Measurements from ENCODE around the gene CMTR1. TPM values are rescaled to one million over a fixed set of nuclear protein-coding genes. Genes with fewer than 3 reads are reported as not detected.

The CMTR1 gene
- polyA plus RNA-seq, 1 of the 3 experiments (the other 2 are of a cell fraction), result 19.8 TPM

GRCh38 chr6:37392821-37393220 is 40.2 kb upstream of the CMTR1 start (continued):
- no peak for TF ChIP-seq USF1 (IDR thresholded peaks at IDR 0.05; ENCODE audit: borderline replicate concordance, low read depth)
- no peak for TF ChIP-seq MAX (IDR thresholded peaks at IDR 0.05; ENCODE audit: low read depth)
- no peak for TF ChIP-seq GABPA (IDR thresholded peaks at IDR 0.05; ENCODE audit: low read depth)

- peak; percentile 28 for DNase-seq
- Histone ChIP-seq H3K9me2 (no peaks in the 10 kb centered on the region), H2AFZ (ENCODE audit: low read depth) (no peak overlapping the region), H3K4me1 (ENCODE audit: control insufficient read depth in 1 of 2, insufficient read depth in 2 of 2, low read depth in 1 of 2, low read length in 1 of 2) (peaks cover 0 to 15% of the 10 kb centered on the region in 2 experiments; a peak in 1 of 4 replicates), H3K9ac (no peak overlapping the region), H3K4me3 (ENCODE audit: low read depth in 2 of 2, low read length in 1 of 2) (no peak overlapping the region), H3K4me2 (no peak overlapping the region), H3K79me2 (ENCODE audit: insufficient read depth) (no peaks in the 10 kb centered on the region), H3F3A (replicated peaks; ENCODE audit: insufficient read depth) (peaks cover 4% of the 10 kb centered on the region), H3K36me3 (replicated peaks in 1 of 2; ENCODE audit: control insufficient read depth in 1 of 2, insufficient read depth in 2 of 2, low read length in 1 of 2) (peaks cover 5 to 27% of the 10 kb centered on the region in 2 experiments), H3K9me3 (no peaks in the 10 kb centered on the region), H3K27ac (ENCODE audit: low read depth in 2 of 2, low read length in 1 of 2) (peak overlapping the region in 1 of 2 experiments; percentile 78; a peak in 2 of 4 replicates), H4K20me1 (ENCODE audit: insufficient read depth) (no peaks in the 10 kb centered on the region), H3K27me3 (ENCODE audit: insufficient read depth) (no peaks in the 10 kb centered on the region)
- ChIA-PET POLR2A (interaction anchor here (0.6 to 1.3 kb wide), 5 partner anchors 21 to 96 kb away, joined by 3 to 4 read pairs (median 3); partner anchors contain the start of gene CMTR1), CTCF (interaction anchor here (1.0 to 4.0 kb wide), 5 partner anchors 10 to 68 kb away, joined by 3 to 26 read pairs (median 3); no protein-coding TSS in a partner anchor)
- TF ChIP-seq EP300 (IDR thresholded peaks at IDR 0.05; ENCODE audit: borderline replicate concordance in 1 of 2, low read depth in 1 of 2, low read length in 1 of 2) (peak in 1 of 2 experiments; percentile 38; a peak in 1 of 4 replicates), NFIC (IDR thresholded peaks at IDR 0.05; ENCODE audit: borderline replicate concordance) (no peak)
- WGBS (ENCODE audit: low lambda C conversion rate), result 18% methylated on average over 1 of the region's 1 CpG
Observed at GRCh38 chr6:37393381-37393929, 39.6 kb upstream of the CMTR1 start.

GRCh38 chr6:37396571-37397180 is 36.3 kb upstream of the CMTR1 start:
- POLR2A ChIA-PET, result no interaction called here
- 96% methylated on average over 4 of the region's 4 CpGs for WGBS (ENCODE audit: low lambda C conversion rate)
- no peaks in the 10 kb centered on the region for H4K20me1 ChIP-seq (ENCODE audit: insufficient read depth)
- CTCF ChIA-PET, result interaction anchor here (1.0 to 1.3 kb wide), 4 partner anchors 14 to 58 kb away, joined by 3 to 4 read pairs (median 3); partner anchors contain the start of gene CMTR1
- no peaks in the 10 kb centered on the region for H3K79me2 ChIP-seq (ENCODE audit: insufficient read depth)
- no peak overlapping the region for H3K27ac ChIP-seq (ENCODE audit: low read depth in 2 of 2, low read length in 1 of 2)
- H2AFZ ChIP-seq (ENCODE audit: low read depth), result no peak overlapping the region
- H3K4me3 ChIP-seq (ENCODE audit: low read depth in 2 of 2, low read length in 1 of 2), result no peak overlapping the region
- H3K9ac ChIP-seq, result no peak overlapping the region
- H3K9me2 ChIP-seq, result no peaks in the 10 kb centered on the region
- no peak for DNase-seq
- no peaks in the 10 kb centered on the region for H3K9me3 ChIP-seq
- peaks cover 0 to 8% of the 10 kb centered on the region in 2 experiments for H3K36me3 ChIP-seq (replicated peaks in 1 of 2; ENCODE audit: control insufficient read depth in 1 of 2, insufficient read depth in 2 of 2, low read length in 1 of 2)
- 0 out of 2 replicates have a peak, but pooled peaks cover 5% of the 10 kb centered on the region for H3K27me3 ChIP-seq (ENCODE audit: insufficient read depth)
- TF ChIP-seq IRF3 (IDR thresholded peaks at IDR 0.05; ENCODE audit: low read depth, low read length), result no peak
- H3K4me2 ChIP-seq, result no peak overlapping the region
- H3F3A ChIP-seq (replicated peaks; ENCODE audit: insufficient read depth), result peaks cover 4% of the 10 kb centered on the region
- peaks cover 0 to 15% of the 10 kb centered on the region in 2 experiments; a peak in 1 of 4 replicates for H3K4me1 ChIP-seq (ENCODE audit: control insufficient read depth in 1 of 2, insufficient read depth in 2 of 2, low read depth in 1 of 2, low read length in 1 of 2)

Measured in SK-N-SH (cell line).